Cortex of kidney (tissue), 1 donor: Measurements from ENCODE around the gene ELOVL6.
"Not testable (repeated sequence)": the region's sequence is repeated elsewhere in the genome, so short reads cannot be mapped to it uniquely, and the experiment has no call there.

Experiments used
- DNase-seq: peaks from one replicate; lab custom pipeline; 2025; lab: John Stamatoyannopoulos, UW

ELOVL6 gene

GRCh38 chr4:110074570-110074969 is 123.8 kb downstream of the ELOVL6 start:
- no peak for DNase-seq

- DNase-seq = no peak
Measured at GRCh38 chr4:110073053-110073845, 125.2 kb downstream of the ELOVL6 start.

- no peak for DNase-seq
Measured at GRCh38 chr4:110071466-110071865, 126.9 kb downstream of the ELOVL6 start.

- no peak for DNase-seq
Measured at GRCh38 chr4:110068248-110068647, 130.2 kb downstream of the ELOVL6 start.

GRCh38 chr4:110064934-110065333 is 133.5 kb downstream of the ELOVL6 start:
- no peak for DNase-seq

GRCh38 chr4:110064295-110064694 is 134.1 kb downstream of the ELOVL6 start:
- DNase-seq = no peak

GRCh38 chr4:110062166-110062565 is 136.2 kb downstream of the ELOVL6 start:
- DNase-seq = no peak

- DNase-seq = no peak
Measured at GRCh38 chr4:110061076-110061475, 137.3 kb downstream of the ELOVL6 start.

- DNase-seq = no peak
Measured at GRCh38 chr4:110059556-110060191, 138.7 kb downstream of the ELOVL6 start.

GRCh38 chr4:110058677-110059076 is 139.7 kb downstream of the ELOVL6 start:
- no peak for DNase-seq

- DNase-seq = no peak
Measured at GRCh38 chr4:110055158-110055768, 143.2 kb downstream of the ELOVL6 start.

- DNase-seq = no peak
Measured at GRCh38 chr4:110049951-110050925, 148.2 kb downstream of the ELOVL6 start.

GRCh38 chr4:110046588-110047049 is 151.8 kb downstream of the ELOVL6 start:
- no peak for DNase-seq

GRCh38 chr4:110042545-110043517 is 155.6 kb downstream of the ELOVL6 start:
- DNase-seq = no peak

- DNase-seq = no peak
Measured at GRCh38 chr4:110041735-110042134, 156.7 kb downstream of the ELOVL6 start.

GRCh38 chr4:110039164-110039563 is 159.3 kb downstream of the ELOVL6 start:
- not testable (repeated sequence) for DNase-seq

- DNase-seq = no peak
Measured at GRCh38 chr4:110034026-110034393, 164.4 kb downstream of the ELOVL6 start.

- no peak for DNase-seq
Measured at GRCh38 chr4:110033355-110034025, 164.9 kb downstream of the ELOVL6 start.

GRCh38 chr4:110032603-110033002 is 165.8 kb downstream of the ELOVL6 start:
- DNase-seq = no peak

- no peak for DNase-seq
Measured at GRCh38 chr4:110025718-110026117, 172.7 kb downstream of the ELOVL6 start.
